ENCODE data around the gene CYP46A1.

DNA sequence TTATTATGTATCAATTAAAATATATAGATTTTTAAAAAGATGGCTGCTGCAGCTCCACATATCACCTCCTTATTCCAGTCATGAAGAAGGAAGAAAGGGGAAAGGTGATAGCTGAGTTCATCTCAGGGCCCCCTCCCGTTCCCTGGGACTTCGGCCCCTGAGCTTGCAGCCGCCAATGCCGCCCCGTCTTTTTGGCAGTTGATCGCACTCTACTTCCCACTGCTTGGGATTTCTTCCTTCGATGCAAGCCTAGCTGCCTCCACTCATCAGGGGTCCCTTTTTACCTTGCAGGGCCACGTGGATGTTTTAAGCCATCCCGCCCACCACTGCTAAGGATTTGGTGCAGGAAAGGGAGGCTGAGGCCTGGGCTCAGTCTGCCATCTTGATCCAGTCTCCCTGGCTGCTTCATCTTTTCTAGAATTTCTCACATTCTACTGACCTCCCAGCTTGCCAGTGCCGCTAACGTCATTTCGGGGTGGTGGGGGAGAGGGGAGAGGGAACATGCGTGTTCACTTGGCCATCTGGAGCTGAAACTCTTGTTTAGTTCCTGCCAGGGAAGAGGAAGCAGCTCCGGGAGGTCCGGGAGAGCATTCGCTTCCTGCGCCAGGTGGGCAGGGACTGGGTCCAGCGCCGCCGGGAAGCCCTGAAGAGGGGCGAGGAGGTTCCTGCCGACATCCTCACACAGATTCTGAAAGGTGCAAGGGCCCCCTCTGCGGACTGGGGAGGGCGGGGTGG is 31.3 kb downstream of the CYP46A1 start:
- no peak for TF ChIP-seq SMC3 (IDR thresholded peaks at IDR 0.05)
- TF ChIP-seq, protein P1, sequence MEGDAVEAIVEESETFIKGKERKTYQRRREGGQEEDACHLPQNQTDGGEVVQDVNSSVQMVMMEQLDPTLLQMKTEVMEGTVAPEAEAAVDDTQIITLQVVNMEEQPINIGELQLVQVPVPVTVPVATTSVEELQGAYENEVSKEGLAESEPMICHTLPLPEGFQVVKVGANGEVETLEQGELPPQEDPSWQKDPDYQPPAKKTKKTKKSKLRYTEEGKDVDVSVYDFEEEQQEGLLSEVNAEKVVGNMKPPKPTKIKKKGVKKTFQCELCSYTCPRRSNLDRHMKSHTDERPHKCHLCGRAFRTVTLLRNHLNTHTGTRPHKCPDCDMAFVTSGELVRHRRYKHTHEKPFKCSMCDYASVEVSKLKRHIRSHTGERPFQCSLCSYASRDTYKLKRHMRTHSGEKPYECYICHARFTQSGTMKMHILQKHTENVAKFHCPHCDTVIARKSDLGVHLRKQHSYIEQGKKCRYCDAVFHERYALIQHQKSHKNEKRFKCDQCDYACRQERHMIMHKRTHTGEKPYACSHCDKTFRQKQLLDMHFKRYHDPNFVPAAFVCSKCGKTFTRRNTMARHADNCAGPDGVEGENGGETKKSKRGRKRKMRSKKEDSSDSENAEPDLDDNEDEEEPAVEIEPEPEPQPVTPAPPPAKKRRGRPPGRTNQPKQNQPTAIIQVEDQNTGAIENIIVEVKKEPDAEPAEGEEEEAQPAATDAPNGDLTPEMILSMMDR (IDR thresholded peaks at IDR 0.05): no peak
- no peak for TF ChIP-seq POLR2A (IDR thresholded peaks at IDR 0.05; ENCODE audit: low read length)
- no peak for TF ChIP-seq RFX5 (IDR thresholded peaks at IDR 0.05)
- TF ChIP-seq SREBF2 (IDR thresholded peaks at IDR 0.05): no peak
